B cell (primary cell): Measurements from ENCODE around the gene SH3RF3. TPM values are rescaled to one million over a fixed set of nuclear protein-coding genes. Genes with fewer than 3 reads are reported as not detected.

Experiments
- ATAC-seq: fragments of 200-7000 bp; cut with Tn5 transposase; one replicate; pipeline ENCODE4 v1.10.0; 2021; ENCODE audit warnings: low read depth, mild to moderate bottlenecking, moderate number of reproducible peaks, moderate library complexity
- CTCF ChIA-PET: fragments of 350-600 bp; sonication (Branson Sonifier 250); formaldehyde crosslinking; loops from one replicate; lab custom pipeline; 2021; ENCODE audit warnings: antibody characterized with exemption, inconsistent platforms; lab: Charles Lee
- POLR2A ChIA-PET: fragments of 350-600 bp; sonication (Branson Sonifier 250); formaldehyde crosslinking; loops from one replicate; lab custom pipeline; 2021; ENCODE audit warnings: antibody characterized with exemption; lab: Charles Lee
- DNase-seq: peaks from one replicate; pipeline ENCODE4 v3.0.0; 2013
- H2AFZ ChIP-seq: 2 replicates; pipeline ENCODE4 v1.6.1; 2012; ENCODE audit warnings: mild to moderate bottlenecking, low read depth, low read length; ENCODE audit not compliant: insufficient read depth, poor library complexity, severe bottlenecking
- H3K27ac ChIP-seq, 2 donors: 1 replicate in 1 of 2; 2 replicates in 1 of 2; pipeline ENCODE4 v1.5.1; 2012 to 2013; ENCODE audit warnings: low read length in 2 of 2, mild to moderate bottlenecking in 2 of 2, moderate library complexity in 1 of 2
- H3K27me3 ChIP-seq, 4 experiments: fragments of 200-600 bp in 1 of 4; sonication (generic) in 1 of 4; replicated peaks in 1 of 4; 1 replicate in 2 of 4; 2 replicates in 2 of 4; pipeline versions ENCODE4 v1.6.1 to v1.7.0; 2013 to 2016; ENCODE audit warnings: low read length in 3 of 4, mild to moderate bottlenecking in 2 of 4, mixed read lengths in 1 of 4, moderate library complexity in 1 of 4; ENCODE audit not compliant: insufficient read depth in 4 of 4, control insufficient read depth in 3 of 4; ENCODE audit errors: control extremely low read depth in 1 of 4
- H3K36me3 ChIP-seq, 2 experiments: replicated peaks in 1 of 2; 1 replicate in 1 of 2; 2 replicates in 1 of 2; pipeline versions ENCODE4 v1.6.1 to v1.7.1; 2013; ENCODE audit warnings: low read length in 1 of 2; ENCODE audit not compliant: insufficient read depth in 2 of 2, control insufficient read depth in 1 of 2; ENCODE audit errors: control extremely low read depth in 1 of 2, extremely low read depth in 1 of 2
- H3K4me1 ChIP-seq, 2 donors: fragments of 200-600 bp in 1 of 2; sonication (generic) in 1 of 2; 1 replicate in 1 of 2; 2 replicates in 1 of 2; pipeline versions ENCODE4 v1.5.1 to v1.6.1; 2013 to 2017; ENCODE audit warnings: low read length in 2 of 2; ENCODE audit not compliant: control insufficient read depth in 2 of 2, insufficient read depth in 2 of 2
- H3K4me2 ChIP-seq: replicated peaks from 2 replicates; pipeline ENCODE3; 2012; ENCODE audit warnings: mild to moderate bottlenecking, low read depth, low read length; ENCODE audit not compliant: poor library complexity, severe bottlenecking
- H3K4me3 ChIP-seq, 5 experiments: fragments of 200-600 bp in 1 of 5; sonication (generic) in 1 of 5; 1 replicate in 3 of 5; 2 replicates in 2 of 5; pipeline versions ENCODE4 v1.5.1 to v1.7.0; 2011 to 2016; ENCODE audit warnings: low read length in 4 of 5, mild to moderate bottlenecking in 4 of 5, low read depth in 2 of 5, control low read depth in 1 of 5, moderate library complexity in 1 of 5; ENCODE audit not compliant: insufficient read depth in 1 of 5; ENCODE audit errors: control extremely low read depth in 1 of 5, extremely low read depth in 1 of 5
- H3K79me2 ChIP-seq: fragments of 200-600 bp; sonication (generic); one replicate; pipeline ENCODE4 v1.6.0; 2016; ENCODE audit warnings: low read length; ENCODE audit not compliant: control insufficient read depth, insufficient read depth
- H3K9ac ChIP-seq: fragments of 200-600 bp; sonication (generic); 2 replicates; pipeline ENCODE4 v1.6.1; 2017; ENCODE audit warnings: mild to moderate bottlenecking, low read length, moderate library complexity
- H3K9me3 ChIP-seq, 3 donors: one replicate each; pipeline versions ENCODE4 v1.6.1 to v1.7.1; 2013; ENCODE audit warnings: low read length in 2 of 3; ENCODE audit not compliant: control insufficient read depth in 2 of 3, insufficient read depth in 1 of 3; ENCODE audit errors: control extremely low read depth in 1 of 3
- H4K20me1 ChIP-seq: 2 replicates; pipeline ENCODE4 v1.6.0; 2012; ENCODE audit warnings: mild to moderate bottlenecking, low read length; ENCODE audit not compliant: insufficient read depth, control insufficient read depth, poor library complexity, severe bottlenecking
- H3K27ac Mint-ChIP-seq: one replicate; pipeline ENCODE4 v1.8.0; 2021; ENCODE audit warnings: mixed read lengths
- H3K27me3 Mint-ChIP-seq: one replicate; pipeline ENCODE4 v1.8.0; 2021; ENCODE audit warnings: mixed read lengths
- H3K4me1 Mint-ChIP-seq: one replicate; pipeline ENCODE4 v1.8.0; 2021; ENCODE audit warnings: mixed read lengths
- H3K4me3 Mint-ChIP-seq: one replicate; pipeline ENCODE4 v1.8.0; 2021; ENCODE audit warnings: mixed read lengths
- H3K9me3 Mint-ChIP-seq: one replicate; pipeline ENCODE4 v1.8.0; 2022; ENCODE audit warnings: mixed read lengths; ENCODE audit not compliant: insufficient read depth
- EZH2 ChIP-seq: IDR thresholded peaks from 2 replicates; pipeline ENCODE4 v1.6.1; 2012; ENCODE audit warnings: borderline replicate concordance, low read depth, mild to moderate bottlenecking, moderate library complexity, low read length; ENCODE audit not compliant: insufficient read depth, poor library complexity, severe bottlenecking
- WGBS: methylation state at CpG from one replicate; pipeline ENCODE4 v1.1.5; 2013; ENCODE audit warnings: missing lambda C conversion rate; ENCODE audit not compliant: insufficient coverage; 5-methylcytosine and 5-hydroxymethylcytosine counted together
- intact Hi-C: fragments of 100-400 bp; cut with micrococcal nuclease; formaldehyde crosslinking; loops from one replicate; pipeline ENCODE4 v1.10.0; 2022
- polyA plus RNA-seq: library from polyadenylated mRNA; depleted of rRNA; stranded (reverse); fragments of >200 nt; gene quantifications from 2 replicates; pipeline ENCODE4 v1.2.3, GENCODE V29; 2012
- total RNA-seq, 2 donors: library from RNA; stranded (reverse); fragments of 120-200 nt in 1 of 2; gene quantifications; 1 replicate in 1 of 2; 2 replicates in 1 of 2; pipeline versions ENCODE4 v1.2.3 to v1.2.4, GENCODE V29; 2013 to 2022
- TF ChIP-seq, protein P1 (sequence below): fragments of 200-600 bp; IDR thresholded peaks from one replicate; pipeline ENCODE4 v1.8.0; 2022; ENCODE audit warnings: antibody characterized with exemption, mild to moderate bottlenecking

Gene SH3RF3
- total and polyA plus RNA-seq, 2 donors (not counting 1 experiment from before 2014, with no cell fraction given), result 0.07 to 1.2 TPM

DNA sequence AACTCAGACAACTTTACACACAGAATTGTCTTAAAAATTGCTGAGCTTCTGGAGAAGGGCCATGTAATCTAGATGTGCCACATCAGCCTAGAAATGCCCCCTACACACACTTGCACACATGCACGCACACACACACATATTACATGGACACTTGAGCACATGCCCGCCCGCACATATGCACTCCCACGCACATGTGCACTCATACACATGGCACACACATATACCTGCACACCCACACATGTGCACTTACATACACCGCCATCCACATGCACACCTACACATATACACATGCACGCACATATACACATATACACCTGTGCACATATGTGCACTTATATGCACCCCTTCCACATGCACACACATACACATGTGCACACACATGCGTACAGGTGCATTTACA lies 271.1 kb downstream of the SH3RF3 start:
- intact Hi-C loops, result no loop called here

DNA sequence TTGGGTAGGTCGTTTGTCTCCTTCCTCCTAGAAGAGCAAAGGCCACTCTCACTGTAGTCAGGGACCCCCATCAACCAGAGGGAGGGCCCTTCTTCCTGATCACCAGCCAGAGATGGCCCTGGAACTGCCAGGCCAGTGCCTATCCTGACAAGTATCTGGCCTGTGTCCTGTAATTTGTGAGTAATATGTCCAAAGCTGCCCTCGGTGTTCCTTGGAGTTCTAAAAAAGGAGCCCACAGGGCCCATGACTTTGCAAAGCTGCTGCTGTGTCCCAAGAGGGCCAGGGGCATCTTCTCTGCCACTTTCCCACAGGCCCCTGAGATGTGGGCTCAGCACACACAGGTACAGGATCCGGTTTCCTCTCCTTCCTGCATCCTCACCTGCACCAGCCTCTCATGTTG lies 272.4 kb downstream of the SH3RF3 start:
- Histone ChIP-seq H3K4me3 (no peak overlapping the region), H3K9me3 (no peaks in the 10 kb centered on the region), H3K27ac (no peak overlapping the region), H3K36me3 (no peaks in the 10 kb centered on the region), H2AFZ (no peak overlapping the region), H3K4me1 (no peaks in the 10 kb centered on the region), H4K20me1 (no peaks in the 10 kb centered on the region), H3K9ac (no peak overlapping the region), H3K27me3 (peaks cover 0 to 2% (median 0%) of the 10 kb centered on the region in 4 experiments), H3K4me2 (no peak overlapping the region), H3K79me2 (no peaks in the 10 kb centered on the region)
- ChIA-PET CTCF (no interaction called here), POLR2A (no interaction called here)
- 82% methylated on average over 1 of the region's 3 CpGs for WGBS
- H3K9me3 Mint-ChIP-seq, result peaks cover 2% of the 10 kb centered on the region
- ATAC-seq (no peak), DNase-seq (no peak)
- peaks cover 5% of the 10 kb centered on the region for H3K4me1 Mint-ChIP-seq
- TF ChIP-seq EZH2, result no peak
- TF ChIP-seq, protein P1, sequence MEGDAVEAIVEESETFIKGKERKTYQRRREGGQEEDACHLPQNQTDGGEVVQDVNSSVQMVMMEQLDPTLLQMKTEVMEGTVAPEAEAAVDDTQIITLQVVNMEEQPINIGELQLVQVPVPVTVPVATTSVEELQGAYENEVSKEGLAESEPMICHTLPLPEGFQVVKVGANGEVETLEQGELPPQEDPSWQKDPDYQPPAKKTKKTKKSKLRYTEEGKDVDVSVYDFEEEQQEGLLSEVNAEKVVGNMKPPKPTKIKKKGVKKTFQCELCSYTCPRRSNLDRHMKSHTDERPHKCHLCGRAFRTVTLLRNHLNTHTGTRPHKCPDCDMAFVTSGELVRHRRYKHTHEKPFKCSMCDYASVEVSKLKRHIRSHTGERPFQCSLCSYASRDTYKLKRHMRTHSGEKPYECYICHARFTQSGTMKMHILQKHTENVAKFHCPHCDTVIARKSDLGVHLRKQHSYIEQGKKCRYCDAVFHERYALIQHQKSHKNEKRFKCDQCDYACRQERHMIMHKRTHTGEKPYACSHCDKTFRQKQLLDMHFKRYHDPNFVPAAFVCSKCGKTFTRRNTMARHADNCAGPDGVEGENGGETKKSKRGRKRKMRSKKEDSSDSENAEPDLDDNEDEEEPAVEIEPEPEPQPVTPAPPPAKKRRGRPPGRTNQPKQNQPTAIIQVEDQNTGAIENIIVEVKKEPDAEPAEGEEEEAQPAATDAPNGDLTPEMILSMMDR, result no peak
- intact Hi-C loops, result no loop called here
- no peak overlapping the region for H3K27ac Mint-ChIP-seq
- no peak overlapping the region for H3K4me3 Mint-ChIP-seq
- H3K27me3 Mint-ChIP-seq, result no peaks in the 10 kb centered on the region

More for the DNA sequence above, 271.1 kb downstream of the SH3RF3 start:
- H3K79me2 ChIP-seq, result no peaks in the 10 kb centered on the region
- H3K27ac ChIP-seq, result no peak overlapping the region
- H3K27me3 Mint-ChIP-seq, result no peaks in the 10 kb centered on the region
- H3K9ac ChIP-seq, result no peak overlapping the region
- H3K4me1 ChIP-seq, result no peaks in the 10 kb centered on the region
- no peak overlapping the region for H3K4me2 ChIP-seq
- no peak overlapping the region for H2AFZ ChIP-seq
- H3K4me3 ChIP-seq, result no peak overlapping the region
- TF ChIP-seq, protein P1, result no peak
- no peak for TF ChIP-seq EZH2
- peaks cover 5% of the 10 kb centered on the region for H3K4me1 Mint-ChIP-seq
- H4K20me1 ChIP-seq, result no peaks in the 10 kb centered on the region
- ChIA-PET POLR2A (no interaction called here), CTCF (no interaction called here)
- no peak overlapping the region for H3K27ac Mint-ChIP-seq
- H3K9me3 Mint-ChIP-seq, result peaks cover 2% of the 10 kb centered on the region
- DNase-seq (no peak), ATAC-seq (no peak)
- peaks cover 0 to 2% (median 0%) of the 10 kb centered on the region in 4 experiments for H3K27me3 ChIP-seq
- no peak overlapping the region for H3K4me3 Mint-ChIP-seq
- WGBS, result 92% methylated on average over 7 of the region's 7 CpGs
- H3K36me3 ChIP-seq, result no peaks in the 10 kb centered on the region
- no peaks in the 10 kb centered on the region for H3K9me3 ChIP-seq
